HFFc6 (cell line): Measurements from ENCODE around the gene TLR1. TPM values are rescaled to one million over a fixed set of nuclear protein-coding genes. Genes with fewer than 3 reads are reported as not detected.
A peak's percentile ranks its signal among the peaks of the same experiment; 100 is the strongest.

ENCODE experiments used
- DNase-seq: peaks from one replicate; pipeline ENCODE4 v3.0.0-alpha.2; 2018
- H3K27ac Mint-ChIP-seq: 2 replicates; pipeline ENCODE4 v1.8.0; 2020; ENCODE audit warnings: mild to moderate bottlenecking, mixed read lengths
- H3K27me3 Mint-ChIP-seq: 2 replicates; pipeline ENCODE4 v1.8.0; 2021; ENCODE audit warnings: mild to moderate bottlenecking, moderate library complexity, mixed read lengths; ENCODE audit not compliant: insufficient read depth
- H3K36me3 Mint-ChIP-seq: 2 replicates; pipeline ENCODE4 v1.8.0; 2021; ENCODE audit warnings: low read depth, mixed read lengths
- H3K4me1 Mint-ChIP-seq: 2 replicates; pipeline ENCODE4 v1.8.0; 2020; ENCODE audit warnings: low read depth, mixed read lengths
- H3K4me3 Mint-ChIP-seq: 2 replicates; pipeline ENCODE4 v1.8.0; 2020; ENCODE audit warnings: mild to moderate bottlenecking, moderate library complexity, mixed read lengths
- H3K9me3 Mint-ChIP-seq: 2 replicates; pipeline ENCODE4 v1.8.0; 2020; ENCODE audit warnings: mild to moderate bottlenecking, mixed read lengths
- CTCF ChIP-seq: fragments of 200-600 bp; sonication (generic); IDR thresholded peaks from 2 replicates; pipeline ENCODE4 v1.5.0; 2021; ENCODE audit warnings: antibody characterized with exemption, mild to moderate bottlenecking
- total RNA-seq, 6 experiments: library from RNA; stranded (reverse); fragmentation: NEBNext Ultra II Directional; extraction: Animal tissue kit (Norgen Biotek cat#: 25700); gene quantifications; 2 replicates in 1 of 6; 3 replicates in 5 of 6; pipeline ENCODE4 v1.2.3, GENCODE V29; 2021

The TLR1 gene
- total RNA-seq, 6 experiments from 2014 or later, result 0.07 to 0.10 TPM; not detected in 4

GRCh38 chr4:38834570-38834969 lies 30.0 kb upstream of the TLR1 start:
- no peak overlapping the region for H3K27ac Mint-ChIP-seq
- H3K36me3 Mint-ChIP-seq, result no peaks in the 10 kb centered on the region
- no peak for DNase-seq
- no peak for TF ChIP-seq CTCF
- peaks cover 12% of the 10 kb centered on the region for H3K27me3 Mint-ChIP-seq
- peaks cover 31% of the 10 kb centered on the region for H3K4me1 Mint-ChIP-seq
- no peak overlapping the region for H3K4me3 Mint-ChIP-seq
- peaks cover 5% of the 10 kb centered on the region; the same call in 1 of the 2 replicates for H3K9me3 Mint-ChIP-seq

- H3K4me1 Mint-ChIP-seq, result peaks cover 24% of the 10 kb centered on the region
Measured at GRCh38 chr4:38832624-38833528, 28.3 kb upstream of the TLR1 start.

GRCh38 chr4:38832206-38832605 lies 27.6 kb upstream of the TLR1 start:
- H3K9me3 Mint-ChIP-seq, result peaks cover 5% of the 10 kb centered on the region; the same call in 1 of the 2 replicates
- peaks cover 10% of the 10 kb centered on the region for H3K27me3 Mint-ChIP-seq
- no peak for TF ChIP-seq CTCF

More at GRCh38 chr4:38832624-38833528, 28.3 kb upstream of the TLR1 start:
- Mint-ChIP-seq H3K9me3 (peaks cover 5% of the 10 kb centered on the region; the same call in 1 of the 2 replicates), H3K27ac (no peak overlapping the region), H3K36me3 (no peaks in the 10 kb centered on the region), H3K4me3 (no peak overlapping the region), H3K27me3 (peaks cover 10% of the 10 kb centered on the region)
- no peak for DNase-seq
- TF ChIP-seq CTCF, result peak; percentile 51

GRCh38 chr4:38831653-38832052 lies 27.1 kb upstream of the TLR1 start:
- no peaks in the 10 kb centered on the region for H3K36me3 Mint-ChIP-seq
- peak; percentile 6 for DNase-seq
- H3K9me3 Mint-ChIP-seq, result peaks cover 5% of the 10 kb centered on the region; the same call in 1 of the 2 replicates
- no peak overlapping the region for H3K4me3 Mint-ChIP-seq
- peaks cover 10% of the 10 kb centered on the region for H3K27me3 Mint-ChIP-seq
- peaks cover 17% of the 10 kb centered on the region for H3K4me1 Mint-ChIP-seq
- TF ChIP-seq CTCF, result no peak
- H3K27ac Mint-ChIP-seq, result no peak overlapping the region

More at GRCh38 chr4:38832206-38832605, 27.6 kb upstream of the TLR1 start:
- no peak overlapping the region for H3K27ac Mint-ChIP-seq
- DNase-seq, result no peak
- H3K4me1 Mint-ChIP-seq, result peaks cover 17% of the 10 kb centered on the region
- no peaks in the 10 kb centered on the region for H3K36me3 Mint-ChIP-seq
- no peak overlapping the region for H3K4me3 Mint-ChIP-seq

- H3K4me1 Mint-ChIP-seq, result peaks cover 17% of the 10 kb centered on the region
Measured at GRCh38 chr4:38829237-38829636, 24.6 kb upstream of the TLR1 start.

More at GRCh38 chr4:38829237-38829636, 24.6 kb upstream of the TLR1 start:
- H3K36me3 Mint-ChIP-seq, result no peaks in the 10 kb centered on the region
- no peak for TF ChIP-seq CTCF
- no peak overlapping the region for H3K27ac Mint-ChIP-seq
- no peaks in the 10 kb centered on the region; the same call in 1 of the 2 replicates for H3K9me3 Mint-ChIP-seq
- H3K4me3 Mint-ChIP-seq, result no peak overlapping the region
- H3K27me3 Mint-ChIP-seq, result peaks cover 18% of the 10 kb centered on the region
- no peak for DNase-seq
